Heart left ventricle (tissue), 13 donors: Measurements from ENCODE around the gene MAPK8IP2.

ENCODE experiments used
- POLR2A ChIP-seq, 2 donors: fragments of 450-650 bp; IDR thresholded peaks; one replicate each; pipeline ENCODE4 v1.6.1; 2017; ENCODE audit warnings: antibody characterized with exemption in 2 of 2, mild to moderate bottlenecking in 2 of 2, moderate library complexity in 2 of 2
- TF ChIP-seq, protein P1 (sequence below), 12 donors: fragments of 200-600 bp; sonication (generic) in 4 of 12; IDR thresholded peaks; one replicate each; pipeline versions ENCODE4 v1.5.0 to v1.8.0; 2018 to 2022; ENCODE audit warnings: antibody characterized with exemption in 12 of 12, mild to moderate bottlenecking in 5 of 12
- donor health status: ischemic (EF 13 %, LVEDD 7.1; RV severe dilation, severe dysfunction).
- donor health status: DM: no; HTN: yes; CAD: no.
- donor health status: DM: no; HTN: no; CAD: no.
- donor health status: ischemic (EF 25% LVEDD 6.9; RV normal size, moderate dysfunction).
- donor health status: ischemic (EF 25% LVEDD 5.7; RV mildly dilated, moderate dysfunction).
- donor health status: ischemic (EF 35%, LVEDD 5.7; RV mildly dilated, moderate dysfunction).
- donor health status: nonischemic (EF 11% LVEDD 7.7; RV severe dilation, severe dysfunction).
- donor health status: DM: yes; HTN: yes; CAD: no.
- donor health status: PGD.
- donor health status: ischemic (EF 29% LVEDD 5.4; RV normal size, mild dysfunction).
- donor health status: nonischemic (EF 23%, LVEDD 6.1; RV moderate dilation, normal function).

DNA sequence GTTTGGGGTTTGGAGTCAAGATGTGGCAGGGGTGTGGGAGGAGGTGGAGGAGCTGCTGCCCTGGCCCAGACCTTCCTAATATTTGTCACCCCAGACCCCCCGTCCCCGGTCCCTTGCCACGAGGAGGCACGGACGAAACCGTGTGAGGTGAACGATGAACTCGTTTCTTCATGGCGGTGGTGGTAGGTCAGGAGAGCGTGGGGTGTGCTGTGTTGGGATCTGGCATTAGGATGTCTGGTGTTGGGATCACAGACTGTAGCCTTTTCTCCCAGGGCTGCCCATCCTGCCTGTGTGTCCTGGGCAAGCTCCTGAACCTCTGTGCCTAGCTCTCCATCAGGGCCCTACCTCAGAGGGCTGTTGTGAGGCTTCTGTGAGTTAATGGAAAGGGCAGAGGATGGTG lies 8.4 kb downstream of the MAPK8IP2 start:
- TF ChIP-seq POLR2A (IDR thresholded peaks at IDR 0.05) = no peak
- TF ChIP-seq, protein P1, sequence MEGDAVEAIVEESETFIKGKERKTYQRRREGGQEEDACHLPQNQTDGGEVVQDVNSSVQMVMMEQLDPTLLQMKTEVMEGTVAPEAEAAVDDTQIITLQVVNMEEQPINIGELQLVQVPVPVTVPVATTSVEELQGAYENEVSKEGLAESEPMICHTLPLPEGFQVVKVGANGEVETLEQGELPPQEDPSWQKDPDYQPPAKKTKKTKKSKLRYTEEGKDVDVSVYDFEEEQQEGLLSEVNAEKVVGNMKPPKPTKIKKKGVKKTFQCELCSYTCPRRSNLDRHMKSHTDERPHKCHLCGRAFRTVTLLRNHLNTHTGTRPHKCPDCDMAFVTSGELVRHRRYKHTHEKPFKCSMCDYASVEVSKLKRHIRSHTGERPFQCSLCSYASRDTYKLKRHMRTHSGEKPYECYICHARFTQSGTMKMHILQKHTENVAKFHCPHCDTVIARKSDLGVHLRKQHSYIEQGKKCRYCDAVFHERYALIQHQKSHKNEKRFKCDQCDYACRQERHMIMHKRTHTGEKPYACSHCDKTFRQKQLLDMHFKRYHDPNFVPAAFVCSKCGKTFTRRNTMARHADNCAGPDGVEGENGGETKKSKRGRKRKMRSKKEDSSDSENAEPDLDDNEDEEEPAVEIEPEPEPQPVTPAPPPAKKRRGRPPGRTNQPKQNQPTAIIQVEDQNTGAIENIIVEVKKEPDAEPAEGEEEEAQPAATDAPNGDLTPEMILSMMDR (IDR thresholded peaks at IDR 0.05) = no peak
